ENCODE measurements around the gene MPI.

MPI gene

GRCh38 chr15:74851960-74852359 lies 37.9 kb upstream of the MPI start:
- no peak for TF ChIP-seq CTCF (IDR thresholded peaks at IDR 0.05; ENCODE audit: control insufficient read depth, insufficient read depth, low read depth, low read length, missing control alignments)
- no peak for DNase-seq (ENCODE audit: low read depth)
- no peak overlapping the region for H3K4me3 ChIP-seq (ENCODE audit: control insufficient read depth, low read depth, low read length)

- H3K4me3 ChIP-seq (ENCODE audit: control insufficient read depth, low read depth, low read length) = no peak overlapping the region
- no peak for TF ChIP-seq CTCF (IDR thresholded peaks at IDR 0.05; ENCODE audit: control insufficient read depth, insufficient read depth, low read depth, low read length, missing control alignments)
- no peak for DNase-seq (ENCODE audit: low read depth)
Measured at GRCh38 chr15:74854453-74855022, 35.3 kb upstream of the MPI start.

- TF ChIP-seq CTCF (IDR thresholded peaks at IDR 0.05; ENCODE audit: control insufficient read depth, insufficient read depth, low read depth, low read length, missing control alignments) = no peak
- DNase-seq (ENCODE audit: low read depth) = no peak
- no peak overlapping the region for H3K4me3 ChIP-seq (ENCODE audit: control insufficient read depth, low read depth, low read length)
Measured at GRCh38 chr15:74855857-74856256, 34.0 kb upstream of the MPI start.

GRCh38 chr15:74856537-74856936 lies 33.3 kb upstream of the MPI start:
- H3K4me3 ChIP-seq (ENCODE audit: control insufficient read depth, low read depth, low read length) = no peak overlapping the region
- DNase-seq (ENCODE audit: low read depth) = no peak
- no peak for TF ChIP-seq CTCF (IDR thresholded peaks at IDR 0.05; ENCODE audit: control insufficient read depth, insufficient read depth, low read depth, low read length, missing control alignments)

GRCh38 chr15:74857082-74857655 lies 32.7 kb upstream of the MPI start:
- TF ChIP-seq CTCF (IDR thresholded peaks at IDR 0.05; ENCODE audit: control insufficient read depth, insufficient read depth, low read depth, low read length, missing control alignments) = no peak
- no peak for DNase-seq (ENCODE audit: low read depth)
- H3K4me3 ChIP-seq (ENCODE audit: control insufficient read depth, low read depth, low read length) = no peak overlapping the region

GRCh38 chr15:74857671-74858368 lies 32.0 kb upstream of the MPI start:
- no peak for DNase-seq (ENCODE audit: low read depth)
- no peak overlapping the region for H3K4me3 ChIP-seq (ENCODE audit: control insufficient read depth, low read depth, low read length)
- no peak for TF ChIP-seq CTCF (IDR thresholded peaks at IDR 0.05; ENCODE audit: control insufficient read depth, insufficient read depth, low read depth, low read length, missing control alignments)
